GM12878 (cell line): Measurements from ENCODE around the gene EPHB1. TPM values are rescaled to one million over a fixed set of nuclear protein-coding genes. Genes with fewer than 3 reads are reported as not detected.

Experiments used
- ATAC-seq: fragments of 200-7000 bp; cut with Tn5 transposase; 3 replicates; pipeline ENCODE4 v1.9.1; 2020; ENCODE audit warnings: mild to moderate bottlenecking, moderate library complexity
- BruUV-seq: library from RNA; stranded (reverse); fragments of 400-500 nt; replicated peaks from 2 replicates; lab custom pipeline; 2021; lab: Mats Ljungman, UMichigan
- CTCF ChIA-PET: fragments of 300-600 bp; sonication (Branson Sonifier 250); formaldehyde crosslinking; extraction: SDS; loops from one replicate; lab custom pipeline; 2021; ENCODE audit warnings: inconsistent platforms; lab: Yijun Ruan, JAX
- POLR2A ChIA-PET: fragments of 350-600 bp; formaldehyde crosslinking; extraction: SDS; loops from one replicate; lab custom pipeline; 2021; ENCODE audit warnings: inconsistent platforms; lab: Charles Lee
- RAD21 ChIA-PET: fragments of 300-600 bp; sonication (Branson Sonifier 250); formaldehyde crosslinking; loops from one replicate; lab custom pipeline; 2023; ENCODE audit warnings: antibody characterized with exemption; ENCODE audit not compliant: unreplicated experiment; lab: Charles Lee
- SMC1A ChIA-PET: fragments of 300-600 bp; sonication (Branson Sonifier 250); formaldehyde crosslinking; loops from one replicate; lab custom pipeline; 2023; ENCODE audit not compliant: unreplicated experiment, uncharacterized antibody; lab: Charles Lee
- DNase-seq: peaks from one replicate; pipeline ENCODE4 v3.0.0-alpha.2; 2011; ENCODE audit warnings: low read depth, low spot score
- FAIRE-seq: peaks from 3 replicates; lab custom pipeline; 2011; peaks lifted over from hg19 to GRCh38; lab: Jason Lieb, UNC
- H2AFZ ChIP-seq: 2 replicates; pipeline ENCODE4 v1.6.0; 2011; ENCODE audit warnings: low read depth, low read length, control low read depth; ENCODE audit not compliant: control insufficient read depth
- H3K27ac ChIP-seq: 2 replicates; pipeline ENCODE4 v1.5.1; 2011; ENCODE audit warnings: control low read depth; ENCODE audit not compliant: control insufficient read depth, insufficient read depth
- H3K27me3 ChIP-seq, 2 experiments: replicated peaks in 1 of 2; 2 replicates each; pipeline versions ENCODE4 v1.6.0 to v1.6.1; 2011; ENCODE audit warnings: low read length in 1 of 2; ENCODE audit not compliant: control insufficient read depth in 2 of 2, insufficient read depth in 2 of 2
- H3K36me3 ChIP-seq, 2 experiments: 2 replicates each; pipeline ENCODE4 v1.5.1; 2011; ENCODE audit warnings: low read length in 1 of 2; ENCODE audit not compliant: control insufficient read depth in 2 of 2, insufficient read depth in 2 of 2
- H3K4me1 ChIP-seq: 2 replicates; pipeline ENCODE4 v1.6.1; 2011; ENCODE audit warnings: mild to moderate bottlenecking, low read length, moderate library complexity, mixed read lengths; ENCODE audit not compliant: control insufficient read depth, insufficient read depth
- H3K4me2 ChIP-seq: 2 replicates; pipeline ENCODE4 v1.6.0; 2011; ENCODE audit warnings: control low read depth; ENCODE audit not compliant: control insufficient read depth, insufficient read depth
- H3K4me3 ChIP-seq: fragments of 200-600 bp; sonication (generic); 2 replicates; pipeline ENCODE4 v1.5.1; 2016
- H3K79me2 ChIP-seq: 2 replicates; pipeline ENCODE4 v1.6.0; 2011; ENCODE audit warnings: low read length; ENCODE audit not compliant: control insufficient read depth, insufficient read depth
- H3K9ac ChIP-seq: 2 replicates; pipeline ENCODE4 v1.8.0; 2011; ENCODE audit warnings: low read length, control low read depth, mixed read lengths; ENCODE audit not compliant: control insufficient read depth, insufficient read depth
- H3K9me3 ChIP-seq: replicated peaks from 3 replicates; pipeline ENCODE4 v1.5.1; 2011; ENCODE audit warnings: mild to moderate bottlenecking, low read length; ENCODE audit not compliant: control insufficient read depth, insufficient read depth
- H4K20me1 ChIP-seq: 2 replicates; pipeline ENCODE4 v1.6.0; 2011; ENCODE audit not compliant: control insufficient read depth, insufficient read depth
- CBX5 ChIP-seq: sonication (generic); IDR thresholded peaks from 2 replicates; pipeline ENCODE4 v1.6.1; 2016; ENCODE audit warnings: low read depth, moderate library complexity, mild to moderate bottlenecking, inconsistent platforms
- CEBPZ ChIP-seq: fragments of 150-350 bp; IDR thresholded peaks from 2 replicates; pipeline ENCODE4 v1.6.1; 2016; ENCODE audit warnings: low read depth, low read length
- E4F1 ChIP-seq: fragments of 450-650 bp; IDR thresholded peaks from 2 replicates; pipeline ENCODE4 v1.6.1; 2018; ENCODE audit warnings: borderline replicate concordance, mild to moderate bottlenecking; ENCODE audit not compliant: partially characterized antibody
- GATAD2B ChIP-seq: fragments of 450-650 bp; conservative IDR thresholded peaks from 2 replicates; pipeline ENCODE4 v1.6.1; 2017; ENCODE audit warnings: low read depth, mild to moderate bottlenecking, moderate library complexity
- HDAC6 ChIP-seq: fragments of 200-600 bp; sonication (generic); IDR thresholded peaks from one replicate; pipeline ENCODE4 v1.8.0; 2017; ENCODE audit warnings: antibody characterized with exemption; ENCODE audit not compliant: unreplicated experiment
- IKZF2 ChIP-seq, 2 experiments: fragments of 450-650 bp; IDR thresholded peaks; 2 replicates each; pipeline ENCODE4 v1.6.1; 2017; ENCODE audit warnings: mild to moderate bottlenecking in 2 of 2, moderate library complexity in 2 of 2
- NFIC ChIP-seq: IDR thresholded peaks from 2 replicates; pipeline ENCODE4 v1.6.1; 2012; ENCODE audit warnings: low read depth, mild to moderate bottlenecking, inconsistent platforms, low read length, moderate library complexity
- PAX8 ChIP-seq: fragments of 450-650 bp; IDR thresholded peaks from 2 replicates; pipeline ENCODE4 v1.6.1; 2017; ENCODE audit warnings: mild to moderate bottlenecking, moderate library complexity
- RELB ChIP-seq: fragments of 450-650 bp; IDR thresholded peaks from 2 replicates; pipeline ENCODE4 v1.6.1; 2017; ENCODE audit warnings: low read depth, mild to moderate bottlenecking, moderate library complexity
- TCF3 ChIP-seq: IDR thresholded peaks from 2 replicates; pipeline ENCODE4 v1.6.1; 2012; ENCODE audit warnings: low read depth, mild to moderate bottlenecking, low read length, borderline replicate concordance; ENCODE audit not compliant: insufficient read depth
- WGBS: methylation state at CpG from one replicate; pipeline ENCODE4 v1.1.6; 2016; ENCODE audit warnings: low lambda C conversion rate; ENCODE audit not compliant: insufficient replicate concordance, insufficient coverage; ENCODE audit errors: missing lambda C conversion rate; 5-methylcytosine and 5-hydroxymethylcytosine counted together
- in situ Hi-C: fragments of 300-500 bp; cut with MboI; formaldehyde crosslinking; loops from 9 replicates; pipeline ENCODE4 v1.14.3; 2018; ENCODE audit warnings: mixed read lengths
- intact Hi-C: fragments of 100-400 bp; cut with micrococcal nuclease; formaldehyde crosslinking; loops from one replicate; pipeline ENCODE4 v1.14.2; 2022; ENCODE audit not compliant: unreplicated experiment
- polyA plus RNA-seq, 11 experiments: library from polyadenylated mRNA; depleted of rRNA in 4 of 11; unstranded in 6 of 11; stranded (reverse) in 5 of 11; fragments of >200 nt; fragmentation: Nextera tagmentation in 4 of 11; fragmentation: Illumina TruSeq in 1 of 11; extraction: Ambion mirVana in 4 of 11; extraction: Trizol in 1 of 11; gene quantifications; 1 replicate in 1 of 11; 2 replicates in 10 of 11; pipeline versions ENCODE4 v1.2.1 to v1.2.3, GENCODE V29; 2011 to 2016; ENCODE audit warnings: inconsistent platforms in 2 of 11, missing spikeins in 2 of 11, low read depth in 1 of 11
- total RNA-seq, 4 experiments: library from RNA; depleted of rRNA in 3 of 4; stranded (reverse); fragments of >200 nt in 3 of 4; fragmentation: Illumina TruSeq in 1 of 4; extraction: Trizol in 1 of 4; gene quantifications; 2 replicates each; pipeline versions ENCODE4 v1.2.1 to v1.2.3, GENCODE V29; 2013 to 2021

Gene EPHB1
- total and polyA plus RNA-seq, 10 of the 15 experiments (the other 5 are each of a cell fraction or from before 2014, with no cell fraction given): 0.33 to 23.8 (median 1.2) TPM

GRCh38 chr3:134899786-134900185, 104.7 kb downstream of the EPHB1 start:
- ChIA-PET RAD21 (interaction anchor here (1.1 to 3.8 kb wide), 3 partner anchors 13 to 104 kb away, joined by 4 to 19 read pairs (median 4); partner anchors contain the start of gene EPHB1), SMC1A (interaction anchor here (0.8 to 3.0 kb wide), 2 partner anchors 98 to 105 kb away, joined by 3 to 16 read pairs; partner anchors contain the start of gene EPHB1), POLR2A (no interaction called here), CTCF (interaction anchor here (0.7 to 3.8 kb wide), 3 partner anchors 12 to 145 kb away, joined by 3 to 20 read pairs (median 3); no protein-coding TSS in a partner anchor)
- Histone ChIP-seq H2AFZ (no peak overlapping the region), H4K20me1 (no peaks in the 10 kb centered on the region), H3K9ac (no peak overlapping the region), H3K36me3 (peaks cover 0 to 5% of the 10 kb centered on the region in 2 experiments; a peak in 2 of 4 replicates), H3K4me2 (no peak overlapping the region), H3K4me1 (peaks cover 27% of the 10 kb centered on the region), H3K27ac (no peak overlapping the region), H3K27me3 (no peaks in the 10 kb centered on the region), H3K79me2 (peaks cover 13% of the 10 kb centered on the region), H3K4me3 (no peak overlapping the region), H3K9me3 (no peaks in the 10 kb centered on the region; the same call in 2 of the 3 replicates)
- intact Hi-C loops: loop anchor here (5.0 kb wide), 1 partner anchor 47 kb away; no protein-coding TSS in a partner anchor
- TF ChIP-seq CBX5 (no peak), PAX8 (no peak), NFIC (no peak), GATAD2B (no peak), E4F1 (no peak), TCF3 (no peak), HDAC6 (no peak), IKZF2 (IDR thresholded peaks at IDR 0.05) (no peak), RELB (no peak), CEBPZ (no peak)
- in situ Hi-C loops: no loop called here
- ATAC-seq: no peak
- DNase-seq: no peak
- BruUV-seq: no TSS peak
- no peak for FAIRE-seq
- WGBS: 48% methylated on average over 1 of the region's 1 CpG
